HS-5 (cell line): ENCODE measurements around the gene NDUFA13.

Experiments
- DNase-seq: peaks from one replicate; pipeline ENCODE4 v3.0.0-alpha.2; 2012; ENCODE audit warnings: low read depth

The NDUFA13 gene

GRCh38 chr19:19489804-19490204 is 26.2 kb upstream of the NDUFA13 start:
- no peak for DNase-seq

- DNase-seq, result peak; percentile 69
Measured at GRCh38 chr19:19490214-19490968, 25.6 kb upstream of the NDUFA13 start.

DNA sequence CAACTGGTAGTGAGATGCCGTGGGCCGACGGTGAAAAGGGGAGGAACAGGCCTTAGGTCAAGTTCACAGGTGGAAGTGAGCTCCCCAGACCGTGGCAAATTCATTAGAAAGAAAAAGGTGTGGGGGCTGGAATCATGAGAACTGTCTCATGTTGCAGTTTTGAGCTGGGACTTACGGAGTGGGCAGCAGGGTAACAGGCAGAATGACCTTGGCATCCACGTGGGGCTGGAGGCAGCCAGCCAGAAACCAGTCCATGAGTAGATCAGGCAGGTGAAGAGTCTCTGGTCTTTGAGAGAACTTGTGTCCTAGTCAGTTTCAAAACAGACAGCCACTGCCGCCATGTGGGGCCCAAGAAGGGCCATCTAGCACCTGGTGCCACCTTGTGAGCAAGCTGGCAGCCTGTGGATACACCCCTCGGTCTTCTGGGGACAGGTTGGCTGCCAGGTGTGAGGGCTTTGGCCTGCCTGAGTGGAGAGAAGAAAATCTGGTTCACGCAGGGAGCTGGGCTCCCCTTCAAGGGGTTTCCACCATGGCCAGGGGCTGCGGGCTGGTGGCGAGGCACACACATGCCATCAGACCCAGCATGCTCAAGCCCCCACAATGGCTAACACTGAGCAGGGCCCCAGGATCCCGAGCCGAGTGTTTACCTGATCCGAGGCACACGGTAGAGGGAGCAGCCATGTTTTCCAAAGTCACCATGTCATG is 24.6 kb upstream of the NDUFA13 start:
- no peak for DNase-seq

- no peak for DNase-seq
Measured at GRCh38 chr19:19492026-19492610, 23.9 kb upstream of the NDUFA13 start.

GRCh38 chr19:19493841-19494546 is 22.0 kb upstream of the NDUFA13 start:
- DNase-seq, result no peak

DNA sequence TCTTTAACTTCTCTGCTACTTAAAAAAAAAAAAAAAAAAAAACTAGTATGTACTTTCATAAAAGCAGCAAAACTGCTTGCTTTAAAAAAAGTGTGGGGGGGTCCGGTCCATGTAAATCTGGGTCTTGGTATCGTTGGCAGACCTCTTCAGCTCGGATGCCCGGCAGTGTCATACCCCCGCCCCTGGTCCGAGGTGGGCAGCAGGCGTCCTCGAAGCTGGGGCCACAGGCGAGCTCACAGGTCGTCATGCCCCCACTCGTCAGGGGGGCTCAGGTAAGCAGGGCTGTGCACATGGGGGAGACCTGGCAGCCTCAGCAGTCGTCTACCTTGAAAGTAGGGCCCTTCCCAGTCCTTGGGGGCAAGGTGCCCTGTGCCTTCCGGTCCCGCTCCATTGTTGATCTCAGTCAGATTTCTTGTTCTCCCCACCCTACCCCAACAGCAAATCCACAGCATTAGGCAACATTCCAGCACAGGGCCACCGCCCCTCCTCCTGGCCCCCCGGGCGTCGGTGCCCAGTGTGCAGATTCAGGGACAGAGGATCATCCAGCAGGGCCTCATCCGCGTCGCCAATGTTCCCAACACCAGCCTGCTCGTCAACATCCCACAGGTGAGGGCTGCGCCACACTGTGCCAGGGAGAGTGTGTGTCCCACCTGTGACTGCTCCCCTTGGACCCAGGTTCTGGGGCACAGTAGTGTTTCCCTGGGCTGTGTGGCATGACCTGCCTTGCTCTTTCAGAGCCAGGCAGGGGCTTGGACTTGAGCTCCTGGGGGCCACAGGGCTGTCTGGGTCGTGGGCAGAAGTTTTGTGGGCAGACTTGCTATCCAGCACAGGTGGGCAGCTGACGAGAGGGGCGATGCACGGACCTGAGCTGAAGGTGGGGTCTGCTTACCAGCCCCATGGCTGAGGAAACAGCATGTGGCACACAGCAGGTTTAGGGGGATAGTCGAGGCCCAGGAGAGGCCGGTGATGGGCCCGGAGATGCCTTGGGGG is 20.1 kb upstream of the NDUFA13 start:
- DNase-seq, result no peak

- DNase-seq, result no peak
Measured at GRCh38 chr19:19498255-19498991, 17.6 kb upstream of the NDUFA13 start.

GRCh38 chr19:19499272-19499995 is 16.6 kb upstream of the NDUFA13 start:
- DNase-seq, result no peak

GRCh38 chr19:19500975-19501644 is 14.9 kb upstream of the NDUFA13 start:
- DNase-seq, result no peak

DNA sequence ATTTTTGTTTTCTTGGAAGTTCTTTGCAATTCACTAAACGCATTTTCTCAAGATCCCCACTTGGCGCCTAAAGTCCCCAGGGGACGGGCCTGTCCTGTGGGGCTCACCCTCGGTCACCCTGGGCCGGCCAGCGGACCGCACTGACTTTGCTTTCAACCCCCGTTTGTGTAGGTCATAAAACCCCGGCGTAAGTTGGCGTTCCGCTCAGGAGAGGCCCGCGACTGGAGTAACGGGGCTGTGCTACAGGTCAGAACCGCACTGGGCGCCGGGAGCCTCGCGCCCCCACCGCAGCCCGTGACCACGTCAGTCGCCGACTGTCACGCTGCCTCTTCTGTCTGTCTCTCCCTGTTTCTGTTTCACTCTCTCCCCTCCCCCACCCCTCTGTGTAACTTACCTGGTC is 14.2 kb upstream of the NDUFA13 start:
- no peak for DNase-seq

- no peak for DNase-seq
Measured at GRCh38 chr19:19502281-19502680, 13.7 kb upstream of the NDUFA13 start.

DNA sequence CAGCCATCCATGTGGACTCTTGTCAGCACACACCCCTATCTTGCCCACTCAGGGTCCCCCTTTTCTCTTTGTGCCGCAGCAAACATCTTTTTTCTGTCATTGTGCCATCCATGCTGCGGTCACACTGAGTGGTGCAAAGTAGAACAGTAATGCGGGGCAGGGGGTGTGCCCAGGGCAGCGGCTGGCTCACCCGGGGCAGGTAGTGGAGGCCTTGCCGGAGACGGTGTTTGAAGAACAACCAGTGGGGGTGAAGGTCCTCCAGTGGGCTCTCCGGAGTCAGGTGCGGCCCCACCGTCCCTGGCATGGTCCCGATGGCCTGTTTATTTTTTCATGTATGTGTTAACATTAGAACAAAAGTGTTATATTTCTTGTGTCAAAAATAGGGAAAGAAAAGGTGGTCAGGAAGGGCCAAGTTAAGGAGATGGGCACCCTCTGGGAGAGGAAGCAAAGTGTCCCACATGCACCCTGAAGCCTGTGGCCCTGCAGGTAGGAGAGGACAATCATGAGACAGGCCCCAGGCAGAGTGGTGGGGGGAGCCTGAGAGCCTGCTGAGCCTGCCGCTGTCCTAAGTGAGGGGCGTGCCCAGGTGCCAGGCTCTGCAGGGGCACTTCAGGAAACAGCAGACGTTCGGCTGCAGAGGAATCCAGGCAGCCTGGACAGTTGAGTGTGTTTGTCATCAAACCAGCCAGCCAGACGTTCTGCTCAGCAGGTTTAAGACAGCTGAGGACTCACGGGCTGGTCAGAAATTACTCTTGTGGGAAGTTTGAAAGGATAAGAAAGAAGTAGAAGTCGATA is 13.0 kb upstream of the NDUFA13 start:
- no peak for DNase-seq

DNA sequence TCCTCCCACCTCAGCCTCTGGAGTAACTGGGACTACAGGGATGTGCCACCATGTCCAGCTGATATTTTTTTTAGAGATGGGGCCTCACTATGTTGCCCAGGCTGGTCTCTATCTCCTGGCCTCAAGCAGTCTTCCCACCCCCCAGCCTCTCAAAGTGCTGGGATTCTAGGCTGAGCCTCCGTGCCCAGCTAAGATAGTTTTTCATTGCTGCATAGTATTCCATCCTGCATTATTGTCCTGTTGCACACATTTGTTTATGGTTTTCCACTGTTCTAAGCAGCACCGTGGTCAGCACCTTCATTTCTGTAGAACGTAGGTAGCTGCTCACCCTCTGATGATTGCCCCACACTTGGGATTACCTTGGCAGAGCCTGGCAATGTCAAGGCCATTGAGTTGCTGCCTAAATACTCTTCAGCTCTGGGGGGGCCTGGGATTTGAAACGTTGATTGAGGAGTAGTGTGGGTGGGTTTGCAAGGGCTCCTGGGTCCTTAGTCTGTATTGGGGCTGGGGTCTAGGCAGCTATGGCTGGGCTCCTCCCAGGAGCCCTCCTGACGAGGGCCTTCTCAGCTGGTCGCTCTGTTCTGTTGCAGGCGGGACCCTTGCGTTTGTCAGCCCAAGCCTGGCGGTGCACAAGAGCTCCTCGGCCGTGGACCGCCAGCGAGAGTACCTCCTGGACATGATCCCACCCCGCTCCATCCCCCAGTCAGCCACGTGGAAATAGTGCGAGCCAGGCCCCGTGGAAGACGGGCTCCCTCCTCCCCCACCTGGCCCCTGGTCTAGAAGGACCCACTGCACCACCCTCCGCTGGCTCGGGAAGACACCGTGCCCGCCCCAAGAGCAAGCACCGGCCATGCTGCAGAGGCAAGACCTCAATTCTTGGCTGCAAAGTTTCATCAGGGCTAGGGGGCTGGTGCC is 11.0 kb upstream of the NDUFA13 start:
- DNase-seq, result no peak

DNA sequence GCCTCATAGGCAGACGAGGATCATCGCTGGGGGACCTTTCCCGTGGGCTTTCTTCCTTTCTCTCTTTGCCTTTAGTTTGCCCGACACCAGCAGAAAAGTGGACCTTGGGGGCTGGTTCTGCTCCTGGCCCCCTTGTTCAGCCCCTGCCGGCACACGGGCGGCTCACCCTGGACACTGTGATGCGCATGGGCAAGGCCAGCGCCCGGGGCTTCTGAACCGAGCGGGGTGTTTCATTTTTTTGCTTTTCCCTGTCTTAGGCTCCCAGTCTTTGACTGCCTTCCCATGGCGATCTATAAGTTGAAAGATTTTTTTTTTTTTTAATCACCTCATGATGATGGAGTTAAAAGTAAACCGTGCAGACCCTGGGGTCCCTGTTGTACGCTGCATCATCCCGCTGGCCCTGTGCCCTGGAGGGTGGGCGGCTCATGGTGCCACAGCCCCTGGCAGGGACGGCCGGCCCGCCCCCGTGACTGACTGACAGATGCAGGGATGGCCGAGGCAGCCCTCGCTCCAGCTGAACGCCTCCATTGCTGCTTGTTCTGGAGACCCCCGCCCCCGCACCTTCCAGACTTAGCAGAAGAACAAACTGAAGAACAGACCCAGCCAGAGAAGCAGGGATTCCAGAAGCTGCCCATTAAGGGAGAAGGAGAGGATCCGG is 10.2 kb upstream of the NDUFA13 start:
- no peak for DNase-seq

GRCh38 chr19:19506592-19506991 is 9.4 kb upstream of the NDUFA13 start:
- no peak for DNase-seq

DNA sequence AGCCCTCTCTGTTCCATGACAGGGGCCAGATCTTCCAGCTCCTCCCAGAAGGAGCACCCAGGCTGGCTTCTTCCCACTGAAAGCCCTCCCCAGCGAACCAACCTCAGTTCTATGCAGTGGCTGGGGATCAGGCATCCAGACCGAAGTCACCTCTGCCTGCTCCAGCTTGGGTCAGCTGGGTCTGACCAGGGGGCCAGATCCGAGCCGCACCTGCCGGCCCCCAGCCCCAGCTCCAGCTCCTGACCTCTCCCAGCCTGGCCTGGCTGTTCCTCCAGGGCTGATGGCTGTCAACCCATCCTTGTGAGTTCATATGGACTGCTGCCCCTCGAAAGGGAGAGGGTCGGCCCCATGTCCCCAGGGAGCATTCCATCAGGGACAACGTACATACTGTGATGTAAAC is 8.7 kb upstream of the NDUFA13 start:
- no peak for DNase-seq

- DNase-seq, result no peak
Measured at GRCh38 chr19:19508217-19508616, 7.8 kb upstream of the NDUFA13 start.
